ENCODE data around the gene COX8A.

GRCh38 chr11:63991558-63991957 is 17.1 kb downstream of the COX8A start:
- TF ChIP-seq, protein P1, sequence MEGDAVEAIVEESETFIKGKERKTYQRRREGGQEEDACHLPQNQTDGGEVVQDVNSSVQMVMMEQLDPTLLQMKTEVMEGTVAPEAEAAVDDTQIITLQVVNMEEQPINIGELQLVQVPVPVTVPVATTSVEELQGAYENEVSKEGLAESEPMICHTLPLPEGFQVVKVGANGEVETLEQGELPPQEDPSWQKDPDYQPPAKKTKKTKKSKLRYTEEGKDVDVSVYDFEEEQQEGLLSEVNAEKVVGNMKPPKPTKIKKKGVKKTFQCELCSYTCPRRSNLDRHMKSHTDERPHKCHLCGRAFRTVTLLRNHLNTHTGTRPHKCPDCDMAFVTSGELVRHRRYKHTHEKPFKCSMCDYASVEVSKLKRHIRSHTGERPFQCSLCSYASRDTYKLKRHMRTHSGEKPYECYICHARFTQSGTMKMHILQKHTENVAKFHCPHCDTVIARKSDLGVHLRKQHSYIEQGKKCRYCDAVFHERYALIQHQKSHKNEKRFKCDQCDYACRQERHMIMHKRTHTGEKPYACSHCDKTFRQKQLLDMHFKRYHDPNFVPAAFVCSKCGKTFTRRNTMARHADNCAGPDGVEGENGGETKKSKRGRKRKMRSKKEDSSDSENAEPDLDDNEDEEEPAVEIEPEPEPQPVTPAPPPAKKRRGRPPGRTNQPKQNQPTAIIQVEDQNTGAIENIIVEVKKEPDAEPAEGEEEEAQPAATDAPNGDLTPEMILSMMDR (IDR thresholded peaks at IDR 0.05; ENCODE audit: low read length): no peak
- TF ChIP-seq EZH2 (IDR thresholded peaks at IDR 0.05; ENCODE audit: borderline replicate concordance, low read length): no peak

All from OCI-LY1 (cell line).